Panc1 (cell line): ENCODE results near the gene RABGAP1. TPM values are rescaled to one million over a fixed set of nuclear protein-coding genes. Genes with fewer than 3 reads are reported as not detected.

Source experiments
- ATAC-seq: fragments of 200-7000 bp; cut with Tn5 transposase; 2 replicates; pipeline ENCODE4 v1.9.1; 2020; ENCODE audit warnings: mild to moderate bottlenecking, moderate library complexity
- BruUV-seq: library from RNA; stranded (reverse); fragments of 400-500 nt; replicated peaks from 2 replicates; lab custom pipeline; 2021; lab: Mats Ljungman, UMichigan
- CTCF ChIA-PET: fragments of 300-600 bp; sonication (Branson Sonifier 250); formaldehyde crosslinking; loops from one replicate; lab custom pipeline; 2022; ENCODE audit warnings: antibody characterized with exemption; lab: Charles Lee
- POLR2A ChIA-PET: fragments of 300-600 bp; sonication (Branson Sonifier 250); formaldehyde crosslinking; loops from one replicate; lab custom pipeline; 2022; ENCODE audit warnings: antibody characterized with exemption; lab: Charles Lee
- DNase-seq: peaks from one replicate; pipeline ENCODE4 v3.0.0-alpha.2; 2010; ENCODE audit warnings: low read depth, low spot score
- H3K27ac ChIP-seq: 2 replicates; pipeline ENCODE4 v1.5.1; 2011; ENCODE audit warnings: mild to moderate bottlenecking, low read length, inconsistent platforms
- H3K27me3 ChIP-seq: fragments of 200-500 bp; sonication (Bioruptor generic); 2 replicates; pipeline ENCODE4 v1.6.0; 2014; ENCODE audit warnings: low read length, inconsistent platforms; ENCODE audit not compliant: control insufficient read depth, insufficient read depth
- H3K36me3 ChIP-seq: fragments of 200-500 bp; sonication (Bioruptor generic); 2 replicates; pipeline ENCODE4 v1.5.1; 2014; ENCODE audit warnings: inconsistent platforms, mild to moderate bottlenecking, low read length, moderate library complexity; ENCODE audit not compliant: control insufficient read depth, insufficient read depth
- H3K4me1 ChIP-seq: 2 replicates; pipeline ENCODE4 v1.5.1; 2011; ENCODE audit warnings: inconsistent platforms, mild to moderate bottlenecking, low read length, moderate library complexity; ENCODE audit not compliant: control insufficient read depth, insufficient read depth
- H3K4me3 ChIP-seq, 2 experiments: 2 replicates each; pipeline ENCODE4 v1.5.1; 2011 to 2012; ENCODE audit warnings: low read depth in 2 of 2, low read length in 2 of 2, mild to moderate bottlenecking in 2 of 2, inconsistent platforms in 1 of 2, moderate library complexity in 1 of 2
- H3K9me3 ChIP-seq: fragments of 200-500 bp; sonication (Bioruptor generic); 2 replicates; pipeline ENCODE4 v1.5.1; 2014; ENCODE audit warnings: low read depth, mild to moderate bottlenecking, inconsistent platforms, low read length, moderate library complexity; ENCODE audit not compliant: control insufficient read depth, insufficient read depth
- CTCF ChIP-seq: fragments of 450-650 bp; IDR thresholded peaks from 2 replicates; pipeline ENCODE4 v1.5.1; 2017; ENCODE audit warnings: mild to moderate bottlenecking
- POLR2AphosphoS5 ChIP-seq: IDR thresholded peaks from 2 replicates; pipeline ENCODE4 v1.6.1; 2012; ENCODE audit warnings: mild to moderate bottlenecking, low read depth, low read length, moderate library complexity
- REST ChIP-seq, 2 experiments: IDR thresholded peaks; 2 replicates each; pipeline ENCODE4 v1.6.1; 2011 to 2012; ENCODE audit warnings: low read depth in 2 of 2, control low read depth in 1 of 2, low read length in 1 of 2, mild to moderate bottlenecking in 1 of 2, moderate library complexity in 1 of 2; ENCODE audit not compliant: insufficient read depth in 1 of 2
- SIN3A ChIP-seq: IDR thresholded peaks from 2 replicates; pipeline ENCODE4 v1.6.1; 2012; ENCODE audit warnings: low read depth, mild to moderate bottlenecking, low read length, moderate library complexity, borderline replicate concordance; ENCODE audit not compliant: insufficient read depth
- TCF7L2 ChIP-seq: IDR thresholded peaks from 2 replicates; pipeline ENCODE4 v1.6.1; 2011; ENCODE audit warnings: mild to moderate bottlenecking, low read depth, low read length, inconsistent platforms
- in situ Hi-C: cut with HindIII; loops from 2 replicates; pipeline ENCODE4 v1.10.0; 2016; ENCODE audit warnings: low sequenced_read_pairs, low pct_unique_long_range_greater_than_20kb
- intact Hi-C: fragments of 100-400 bp; cut with micrococcal nuclease; formaldehyde crosslinking; loops from one replicate; pipeline ENCODE4 v1.10.0; 2022; ENCODE audit not compliant: unreplicated experiment
- total RNA-seq: library from RNA; stranded (reverse); gene quantifications from one replicate; pipeline ENCODE4 v1.2.1, GENCODE V29; 2021; ENCODE audit not compliant: unreplicated experiment

Gene RABGAP1
- total RNA-seq, 1 experiment from 2014 or later: 41.4 TPM

- ChIA-PET POLR2A (no interaction called here), CTCF (no interaction called here)
- no TSS peak for BruUV-seq
- Histone ChIP-seq H3K27ac (no peak overlapping the region), H3K36me3 (peaks cover 6% of the 10 kb centered on the region; the same call in 1 of the 2 replicates), H3K9me3 (no peaks in the 10 kb centered on the region), H3K4me3 (no peak overlapping the region), H3K27me3 (no peaks in the 10 kb centered on the region), H3K4me1 (no peaks in the 10 kb centered on the region)
- ATAC-seq (no peak), DNase-seq (no peak)
- intact Hi-C loops (no loop called here), in situ Hi-C loops (no loop called here)
- TF ChIP-seq CTCF (no peak), SIN3A (no peak), TCF7L2 (no peak)
Observed at GRCh38 chr9:123031963-123032362, 91.1 kb downstream of the RABGAP1 start.

- H3K27me3 ChIP-seq: no peaks in the 10 kb centered on the region
- H3K4me3 ChIP-seq: no peak within 1 kb of the TSS
- intact Hi-C loops: no loop called here
- TF ChIP-seq CTCF (no peak), REST (IDR thresholded peaks at IDR 0.05; ENCODE audit: insufficient read depth in 1 of 2, low read depth in 2 of 2, low read length in 1 of 2) (no peak), TCF7L2 (no peak), POLR2AphosphoS5 (no peak), SIN3A (no peak)
- ATAC-seq (no peak), DNase-seq (no peak)
- in situ Hi-C loops: no loop called here
- CTCF ChIA-PET: no interaction called here
- peaks cover 6% of the 10 kb centered on the region; the same call in 1 of the 2 replicates for H3K36me3 ChIP-seq
- no peaks in the 10 kb centered on the region for H3K4me1 ChIP-seq
- no TSS peak for BruUV-seq
- no peaks in the 10 kb centered on the region for H3K9me3 ChIP-seq
- POLR2A ChIA-PET: no interaction called here
- H3K27ac ChIP-seq: no peak within 1 kb of the TSS
Observed at GRCh38 chr9:123033352-123033751, 92.5 kb downstream of the RABGAP1 start, which contains the start of gene GPR21. TSS of gene GPR21 (plus strand) at chr9:123033667. CDS start at chr9:123034567, 900 bp downstream.
